ENCODE results near the gene GGA2.

DNA sequence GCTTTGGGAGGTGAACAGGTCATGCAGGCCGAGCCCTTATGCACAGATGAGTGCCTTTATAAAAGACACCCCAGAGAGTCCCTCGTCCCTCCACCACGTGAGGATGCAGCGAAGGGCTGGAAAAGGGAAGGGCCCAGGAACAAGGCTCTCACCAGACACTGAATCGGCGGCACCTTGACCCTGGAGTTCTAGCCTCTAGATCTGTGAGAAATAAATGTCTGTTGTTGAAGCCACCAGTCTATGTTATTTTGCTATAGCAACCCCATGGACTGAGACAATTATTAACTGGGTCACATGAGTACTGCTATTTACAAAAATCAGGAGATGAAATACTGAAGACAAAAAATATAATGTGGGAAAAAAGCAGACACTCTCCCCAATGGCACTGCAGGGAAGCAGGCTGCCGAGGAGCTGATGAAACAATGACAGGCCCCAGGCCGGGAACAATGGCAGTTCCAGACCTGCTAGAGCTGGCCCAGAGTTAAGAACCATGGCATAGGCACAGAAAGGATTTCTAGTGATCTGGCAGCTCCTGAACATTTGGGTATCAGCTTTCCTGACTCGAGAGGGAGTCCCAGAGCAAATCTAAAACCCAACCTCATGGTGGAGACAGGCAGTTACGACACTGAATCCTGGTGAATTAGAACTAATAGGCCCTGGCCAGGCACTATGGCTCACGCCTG, 17.8 kb upstream of the GGA2 start:
- TF ChIP-seq, protein P1, sequence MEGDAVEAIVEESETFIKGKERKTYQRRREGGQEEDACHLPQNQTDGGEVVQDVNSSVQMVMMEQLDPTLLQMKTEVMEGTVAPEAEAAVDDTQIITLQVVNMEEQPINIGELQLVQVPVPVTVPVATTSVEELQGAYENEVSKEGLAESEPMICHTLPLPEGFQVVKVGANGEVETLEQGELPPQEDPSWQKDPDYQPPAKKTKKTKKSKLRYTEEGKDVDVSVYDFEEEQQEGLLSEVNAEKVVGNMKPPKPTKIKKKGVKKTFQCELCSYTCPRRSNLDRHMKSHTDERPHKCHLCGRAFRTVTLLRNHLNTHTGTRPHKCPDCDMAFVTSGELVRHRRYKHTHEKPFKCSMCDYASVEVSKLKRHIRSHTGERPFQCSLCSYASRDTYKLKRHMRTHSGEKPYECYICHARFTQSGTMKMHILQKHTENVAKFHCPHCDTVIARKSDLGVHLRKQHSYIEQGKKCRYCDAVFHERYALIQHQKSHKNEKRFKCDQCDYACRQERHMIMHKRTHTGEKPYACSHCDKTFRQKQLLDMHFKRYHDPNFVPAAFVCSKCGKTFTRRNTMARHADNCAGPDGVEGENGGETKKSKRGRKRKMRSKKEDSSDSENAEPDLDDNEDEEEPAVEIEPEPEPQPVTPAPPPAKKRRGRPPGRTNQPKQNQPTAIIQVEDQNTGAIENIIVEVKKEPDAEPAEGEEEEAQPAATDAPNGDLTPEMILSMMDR (conservative IDR thresholded peaks at IDR 0.05 in 1 of 2, IDR thresholded peaks at IDR 0.05 in 1 of 2; ENCODE audit: low read depth in 1 of 2, low read length in 2 of 2) = no peak
- TF ChIP-seq EZH2 (IDR thresholded peaks at IDR 0.05; ENCODE audit: low read length, missing control alignments) = no peak
